K562 (cell line): ENCODE results near the gene HDAC5. TPM values are rescaled to one million over a fixed set of nuclear protein-coding genes. Genes with fewer than 3 reads are reported as not detected.

Experiments
- BMI1 ChIP-seq: fragments of 150-350 bp; IDR thresholded peaks from 2 replicates; pipeline ENCODE4 v1.6.1; 2014; ENCODE audit warnings: low read length
- CGGBP1 ChIP-seq: fragments of 250-450 bp; sonication (Bioruptor Pico); IDR thresholded peaks from 2 replicates; pipeline ENCODE4 v1.9.0; 2021; ENCODE audit warnings: mild to moderate bottlenecking
- EP300 ChIP-seq: IDR thresholded peaks from 2 replicates; pipeline ENCODE4 v1.6.1; 2012; ENCODE audit warnings: low read length, improper control_type of control experiment
- EWSR1 ChIP-seq: fragments of 450-650 bp; IDR thresholded peaks from 2 replicates; pipeline ENCODE4 v1.6.1; 2018; ENCODE audit warnings: borderline replicate concordance, mild to moderate bottlenecking, low read depth, moderate library complexity; ENCODE audit not compliant: partially characterized antibody
- FOXA1 ChIP-seq: fragments of 450-650 bp; IDR thresholded peaks from 2 replicates; pipeline ENCODE4 v1.6.1; 2016; ENCODE audit warnings: mild to moderate bottlenecking, borderline replicate concordance
- FUS ChIP-seq: fragments of 200-400 bp; formaldehyde crosslinking; optimal IDR thresholded peaks from 2 replicates; pipeline ENCODE3; 2017; ENCODE audit warnings: low read depth, low read length
- HMG20B ChIP-seq: fragments of 250-450 bp; sonication (Bioruptor Pico); IDR thresholded peaks from 2 replicates; pipeline ENCODE4 v1.5.0; 2021; ENCODE audit warnings: mild to moderate bottlenecking
- HSF4 ChIP-seq: fragments of 250-450 bp; sonication (Bioruptor Pico); IDR thresholded peaks from 2 replicates; pipeline ENCODE4 v2.1.2; 2022; ENCODE audit warnings: mild to moderate bottlenecking, moderate library complexity, borderline replicate concordance
- RBM14 ChIP-seq: fragments of 200-400 bp; formaldehyde crosslinking; IDR thresholded peaks from 2 replicates; pipeline ENCODE4 v1.6.1; 2018; ENCODE audit warnings: low read depth, mild to moderate bottlenecking, low read length, moderate library complexity, borderline replicate concordance; ENCODE audit not compliant: insufficient read depth
- RUNX1 ChIP-seq: sonication (generic); IDR thresholded peaks from 2 replicates; pipeline ENCODE4 v1.6.1; 2016; ENCODE audit warnings: antibody characterized with exemption, low read depth
- SMAD1 ChIP-seq: fragments of 150-350 bp; IDR thresholded peaks from 2 replicates; pipeline ENCODE4 v1.6.1; 2014; ENCODE audit warnings: low read length, low read depth; ENCODE audit not compliant: partially characterized antibody
- STAT5B ChIP-seq: fragments of 250-450 bp; sonication (Bioruptor Pico); IDR thresholded peaks from 2 replicates; pipeline ENCODE4 v1.8.0; 2021; ENCODE audit warnings: mild to moderate bottlenecking, inconsistent platforms
- TFAM ChIP-seq: fragments of 250-450 bp; sonication (Bioruptor Pico); conservative IDR thresholded peaks from 2 replicates; pipeline ENCODE4 v1.5.0; 2021; ENCODE audit warnings: mild to moderate bottlenecking, moderate library complexity
- ZBTB49 ChIP-seq: sonication (generic); formaldehyde crosslinking; IDR thresholded peaks from 2 replicates; pipeline ENCODE4 v1.8.0; 2022; ENCODE audit warnings: missing genetic modification reagents, mild to moderate bottlenecking, borderline replicate concordance
- ZFP36 ChIP-seq: fragments of 150-350 bp; IDR thresholded peaks from 2 replicates; pipeline ENCODE4 v1.6.1; 2018; ENCODE audit warnings: low read length, low read depth; ENCODE audit not compliant: partially characterized antibody
- ZNF121 ChIP-seq: sonication (generic); formaldehyde crosslinking; conservative IDR thresholded peaks from 2 replicates; pipeline ENCODE4 v1.8.0; 2022; ENCODE audit warnings: missing genetic modification reagents
- ZNF140 ChIP-seq: fragments of 250-450 bp; sonication (Bioruptor Pico); IDR thresholded peaks from 2 replicates; pipeline ENCODE4 v1.8.0; 2021; ENCODE audit warnings: moderate library complexity, mild to moderate bottlenecking, inconsistent platforms
- ZNF57 ChIP-seq: fragments of 450-650 bp; formaldehyde crosslinking; IDR thresholded peaks from 2 replicates; pipeline ENCODE4 v1.4.0; 2020; ENCODE audit warnings: mild to moderate bottlenecking, moderate library complexity
- ZNF79 ChIP-seq: fragments of 250-450 bp; sonication (Bioruptor Pico); IDR thresholded peaks from 2 replicates; pipeline ENCODE4 v1.4.0; 2020; ENCODE audit warnings: low read depth, mild to moderate bottlenecking, moderate library complexity
- ZSCAN29 ChIP-seq: fragments of 450-650 bp; IDR thresholded peaks from 2 replicates; pipeline ENCODE4 v1.6.1; 2017
- polyA plus RNA-seq, 8 experiments: library from polyadenylated mRNA; depleted of rRNA in 4 of 8; stranded (reverse) in 5 of 8; unstranded in 3 of 8; fragments of >200 nt; fragmentation: Nextera tagmentation in 2 of 8; fragmentation: Illumina TruSeq in 1 of 8; extraction: Ambion mirVana in 2 of 8; extraction: Trizol in 1 of 8; gene quantifications; 2 replicates each; pipeline versions ENCODE4 v1.2.1 to v1.2.3, GENCODE V29; 2011 to 2014; ENCODE audit warnings: inconsistent platforms in 1 of 8, missing spikeins in 1 of 8
- total RNA-seq, 7 experiments: library from RNA; depleted of rRNA in 6 of 7; stranded (reverse); fragments of >200 nt in 6 of 7; fragmentation: Illumina TruSeq in 2 of 7; extraction: Trizol in 2 of 7; gene quantifications; 2 replicates each; pipeline versions ENCODE4 v1.2.1 to v1.2.3, GENCODE V29; 2011 to 2021; ENCODE audit warnings: low replicate concordance in 1 of 7
- TF ChIP-seq, protein P1 (sequence below): sonication (generic); formaldehyde crosslinking; IDR thresholded peaks from 2 replicates; pipeline ENCODE4 v1.8.0; 2022; ENCODE audit warnings: mild to moderate bottlenecking, missing genetic modification reagents
- TF ChIP-seq, protein P2 (sequence below): fragments of 450-650 bp; conservative IDR thresholded peaks from 2 replicates; pipeline ENCODE4 v1.6.1; 2016; ENCODE audit warnings: missing genetic modification characterization, low read depth, mild to moderate bottlenecking, control low read depth, missing compliant biosample characterization
- TF ChIP-seq, protein P3 (sequence below): fragments of 450-650 bp; IDR thresholded peaks from 2 replicates; pipeline ENCODE4 v1.6.1; 2016; ENCODE audit warnings: antibody characterized with exemption

Gene HDAC5
- total and polyA plus RNA-seq, 9 of the 15 experiments (the other 6 are each of a cell fraction or from before 2014, with no cell fraction given) = 0.45 to 26.2 (median 16.4) TPM

DNA sequence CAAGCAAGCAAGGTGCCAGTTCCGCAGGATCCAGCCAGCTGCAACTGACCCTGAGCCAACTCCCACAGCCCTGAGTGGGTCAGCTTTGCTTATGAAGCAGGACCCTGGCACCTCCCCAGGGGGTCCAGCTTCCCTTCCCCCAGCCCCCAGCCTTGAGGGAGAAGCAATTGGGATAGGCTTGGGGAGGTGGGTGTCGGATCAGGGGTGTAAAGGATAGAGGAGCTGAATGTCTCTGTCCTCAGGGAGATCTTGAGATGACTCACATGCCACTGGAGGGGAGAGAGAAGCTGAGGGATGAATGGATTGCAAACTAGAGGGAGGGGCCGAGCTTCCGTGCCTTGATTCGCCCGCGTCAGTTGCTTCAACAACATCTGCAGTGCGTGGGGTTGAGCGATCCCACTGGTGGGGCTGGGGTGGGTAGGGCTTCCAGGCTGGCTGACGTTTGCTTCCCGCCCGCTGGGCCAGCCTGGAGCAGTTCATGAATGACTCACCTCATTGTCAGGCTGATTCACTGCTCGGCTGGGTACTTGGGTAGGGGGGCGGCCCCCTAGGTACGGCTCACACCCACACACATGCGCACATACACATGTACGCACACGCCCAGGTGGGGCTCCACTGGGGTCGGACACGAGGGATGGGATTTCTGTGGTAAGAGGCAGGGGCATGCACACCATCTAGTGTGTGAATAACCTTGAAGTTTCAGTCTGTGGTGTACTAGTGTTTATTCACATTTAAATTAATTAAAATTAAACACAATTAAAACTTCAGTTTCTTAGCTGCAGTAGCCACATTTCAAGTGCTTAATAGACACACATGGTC is 14.7 kb upstream of the HDAC5 start (continued):
- TF ChIP-seq BMI1 = no peak
- TF ChIP-seq ZSCAN29 = no peak
- TF ChIP-seq HSF4 (CRISPR knock-in tag) = no peak
- TF ChIP-seq, protein P1, sequence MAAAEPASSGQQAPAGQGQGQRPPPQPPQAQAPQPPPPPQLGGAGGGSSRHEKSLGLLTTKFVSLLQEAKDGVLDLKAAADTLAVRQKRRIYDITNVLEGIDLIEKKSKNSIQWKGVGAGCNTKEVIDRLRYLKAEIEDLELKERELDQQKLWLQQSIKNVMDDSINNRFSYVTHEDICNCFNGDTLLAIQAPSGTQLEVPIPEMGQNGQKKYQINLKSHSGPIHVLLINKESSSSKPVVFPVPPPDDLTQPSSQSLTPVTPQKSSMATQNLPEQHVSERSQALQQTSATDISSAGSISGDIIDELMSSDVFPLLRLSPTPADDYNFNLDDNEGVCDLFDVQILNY = no peak
- TF ChIP-seq, protein P2, sequence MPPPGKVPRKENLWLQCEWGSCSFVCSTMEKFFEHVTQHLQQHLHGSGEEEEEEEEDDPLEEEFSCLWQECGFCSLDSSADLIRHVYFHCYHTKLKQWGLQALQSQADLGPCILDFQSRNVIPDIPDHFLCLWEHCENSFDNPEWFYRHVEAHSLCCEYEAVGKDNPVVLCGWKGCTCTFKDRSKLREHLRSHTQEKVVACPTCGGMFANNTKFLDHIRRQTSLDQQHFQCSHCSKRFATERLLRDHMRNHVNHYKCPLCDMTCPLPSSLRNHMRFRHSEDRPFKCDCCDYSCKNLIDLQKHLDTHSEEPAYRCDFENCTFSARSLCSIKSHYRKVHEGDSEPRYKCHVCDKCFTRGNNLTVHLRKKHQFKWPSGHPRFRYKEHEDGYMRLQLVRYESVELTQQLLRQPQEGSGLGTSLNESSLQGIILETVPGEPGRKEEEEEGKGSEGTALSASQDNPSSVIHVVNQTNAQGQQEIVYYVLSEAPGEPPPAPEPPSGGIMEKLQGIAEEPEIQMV (tag) = no peak
- TF ChIP-seq, protein P3, sequence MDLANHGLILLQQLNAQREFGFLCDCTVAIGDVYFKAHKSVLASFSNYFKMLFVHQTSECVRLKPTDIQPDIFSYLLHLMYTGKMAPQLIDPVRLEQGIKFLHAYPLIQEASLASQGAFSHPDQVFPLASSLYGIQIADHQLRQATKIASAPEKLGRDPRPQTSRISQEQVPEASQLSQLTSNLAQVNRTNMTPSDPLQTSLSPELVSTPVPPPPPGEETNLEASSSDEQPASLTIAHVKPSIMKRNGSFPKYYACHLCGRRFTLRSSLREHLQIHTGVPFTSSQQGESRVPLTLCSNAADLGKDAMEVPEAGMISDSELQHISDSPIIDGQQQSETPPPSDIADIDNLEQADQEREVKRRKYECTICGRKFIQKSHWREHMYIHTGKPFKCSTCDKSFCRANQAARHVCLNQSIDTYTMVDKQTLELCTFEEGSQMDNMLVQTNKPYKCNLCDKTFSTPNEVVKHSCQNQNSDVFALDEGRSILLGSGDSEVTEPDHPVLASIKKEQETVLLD = peak; percentile 89
- TF ChIP-seq TFAM (CRISPR knock-in tag) = no peak
- TF ChIP-seq CGGBP1 (CRISPR knock-in tag) = no peak
- no peak for TF ChIP-seq RBM14
- no peak for TF ChIP-seq STAT5B
- no peak for TF ChIP-seq ZNF121 (CRISPR knock-in tag)
- no peak for TF ChIP-seq EWSR1
- TF ChIP-seq ZNF79 = no peak
- no peak for TF ChIP-seq FOXA1
- TF ChIP-seq HMG20B (CRISPR knock-in tag) = no peak
- peak; percentile 53; the same call in 1 of the 2 replicates for TF ChIP-seq EP300
- no peak for TF ChIP-seq FUS
- no peak for TF ChIP-seq ZNF57 (CRISPR knock-in tag)
- TF ChIP-seq RUNX1 = no peak
- no peak for TF ChIP-seq ZNF140 (CRISPR knock-in tag)
- TF ChIP-seq SMAD1 = no peak
- no peak for TF ChIP-seq ZBTB49 (CRISPR knock-in tag)
- peak; percentile 12 for TF ChIP-seq ZFP36
